Subcutaneous adipose tissue (tissue), 4 donors: ENCODE measurements around the gene FGF4. TPM values are rescaled to one million over a fixed set of nuclear protein-coding genes. Genes with fewer than 3 reads are reported as not detected.

Experiments used
- CTCF ChIP-seq: fragments of 450-650 bp; IDR thresholded peaks from one replicate; pipeline ENCODE4 v1.5.1; 2016; ENCODE audit warnings: low read depth, mild to moderate bottlenecking, control low read depth, antibody characterized with exemption, moderate library complexity
- total RNA-seq, 4 donors: library from RNA; depleted of rRNA; stranded (reverse); fragments of >200 nt; gene quantifications; one replicate each; pipeline ENCODE4 v1.1.0, GENCODE V29; 2016

The FGF4 gene
- total RNA-seq: not detected

- TF ChIP-seq CTCF: no peak
These were observed at the start of gene FGF4 for GRCh38 chr11:69775163-69775755. Gene FGF4, minus strand, starts transcription at chr11:69775341. Its CDS starts 257 bp downstream, at chr11:69775084.

GRCh38 chr11:69823641-69824265, 48.6 kb upstream of the FGF4 start:
- no peak for TF ChIP-seq CTCF

- no peak for TF ChIP-seq CTCF
These were observed 47.7 kb upstream of the FGF4 start for GRCh38 chr11:69822676-69823494.

- no peak for TF ChIP-seq CTCF
These were observed 46.4 kb upstream of the FGF4 start for GRCh38 chr11:69821511-69822040.

- no peak for TF ChIP-seq CTCF
These were observed 45.3 kb upstream of the FGF4 start for GRCh38 chr11:69820441-69820840.

- no peak for TF ChIP-seq CTCF
These were observed 44.5 kb upstream of the FGF4 start for GRCh38 chr11:69819541-69820070.
